ENCODE results near the gene TMEM201. TPM values are rescaled to one million over a fixed set of nuclear protein-coding genes. Genes with fewer than 3 reads are reported as not detected.

TMEM201 gene
- total RNA-seq (21.0 and 28.0 TPM in 2 replicates), polyA plus RNA-seq (25.0 and 34.1 TPM in 2 replicates)

GRCh38 chr1:9588551-9589143 lies at the start of gene TMEM201:
Gene TMEM201 (plus strand): TSS chr1:9588911. CDS start chr1:9588931, 20 bp downstream.
- Histone ChIP-seq H3K27me3 (no peaks in the 10 kb centered on the region), H3K9me3 (ENCODE audit: low read depth) (no peaks in the 10 kb centered on the region), H3K4me1 (ENCODE audit: low read depth) (peaks cover 8% of the 10 kb centered on the region), H3K27ac (no peak within 1 kb of the TSS), H3K36me3 (no peaks in the 10 kb centered on the region), H3K4me3 (peak within 1 kb of the TSS; percentile 77)
- DNase-seq (ENCODE audit: low read depth in 1 of 2, low spot score in 1 of 2) = peak; percentile 95 to 96
- TF ChIP-seq, protein P1, sequence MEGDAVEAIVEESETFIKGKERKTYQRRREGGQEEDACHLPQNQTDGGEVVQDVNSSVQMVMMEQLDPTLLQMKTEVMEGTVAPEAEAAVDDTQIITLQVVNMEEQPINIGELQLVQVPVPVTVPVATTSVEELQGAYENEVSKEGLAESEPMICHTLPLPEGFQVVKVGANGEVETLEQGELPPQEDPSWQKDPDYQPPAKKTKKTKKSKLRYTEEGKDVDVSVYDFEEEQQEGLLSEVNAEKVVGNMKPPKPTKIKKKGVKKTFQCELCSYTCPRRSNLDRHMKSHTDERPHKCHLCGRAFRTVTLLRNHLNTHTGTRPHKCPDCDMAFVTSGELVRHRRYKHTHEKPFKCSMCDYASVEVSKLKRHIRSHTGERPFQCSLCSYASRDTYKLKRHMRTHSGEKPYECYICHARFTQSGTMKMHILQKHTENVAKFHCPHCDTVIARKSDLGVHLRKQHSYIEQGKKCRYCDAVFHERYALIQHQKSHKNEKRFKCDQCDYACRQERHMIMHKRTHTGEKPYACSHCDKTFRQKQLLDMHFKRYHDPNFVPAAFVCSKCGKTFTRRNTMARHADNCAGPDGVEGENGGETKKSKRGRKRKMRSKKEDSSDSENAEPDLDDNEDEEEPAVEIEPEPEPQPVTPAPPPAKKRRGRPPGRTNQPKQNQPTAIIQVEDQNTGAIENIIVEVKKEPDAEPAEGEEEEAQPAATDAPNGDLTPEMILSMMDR (IDR thresholded peaks at IDR 0.05; ENCODE audit: low read depth, low read length) = peak; percentile 52

- Histone ChIP-seq H3K27me3 (no peaks in the 10 kb centered on the region), H3K27ac (peak within 1 kb of the TSS; percentile 92), H3K9me3 (ENCODE audit: low read depth) (no peaks in the 10 kb centered on the region), H3K4me1 (ENCODE audit: low read depth) (peaks cover 17% of the 10 kb centered on the region), H3K4me3 (peak within 1 kb of the TSS; percentile 71), H3K36me3 (no peaks in the 10 kb centered on the region)
- peak; percentile 97 to 99 for DNase-seq (ENCODE audit: low read depth in 1 of 2, low spot score in 1 of 2)
- TF ChIP-seq, protein P1 (IDR thresholded peaks at IDR 0.05; ENCODE audit: low read depth, low read length) = no peak
These were observed 49.4 kb upstream of the TMEM201 start, which contains the start of gene SLC25A33 for GRCh38 chr1:9539165-9539828. Gene SLC25A33 (plus strand): TSS chr1:9539465. CDS start chr1:9539692, 227 bp downstream.

DNA sequence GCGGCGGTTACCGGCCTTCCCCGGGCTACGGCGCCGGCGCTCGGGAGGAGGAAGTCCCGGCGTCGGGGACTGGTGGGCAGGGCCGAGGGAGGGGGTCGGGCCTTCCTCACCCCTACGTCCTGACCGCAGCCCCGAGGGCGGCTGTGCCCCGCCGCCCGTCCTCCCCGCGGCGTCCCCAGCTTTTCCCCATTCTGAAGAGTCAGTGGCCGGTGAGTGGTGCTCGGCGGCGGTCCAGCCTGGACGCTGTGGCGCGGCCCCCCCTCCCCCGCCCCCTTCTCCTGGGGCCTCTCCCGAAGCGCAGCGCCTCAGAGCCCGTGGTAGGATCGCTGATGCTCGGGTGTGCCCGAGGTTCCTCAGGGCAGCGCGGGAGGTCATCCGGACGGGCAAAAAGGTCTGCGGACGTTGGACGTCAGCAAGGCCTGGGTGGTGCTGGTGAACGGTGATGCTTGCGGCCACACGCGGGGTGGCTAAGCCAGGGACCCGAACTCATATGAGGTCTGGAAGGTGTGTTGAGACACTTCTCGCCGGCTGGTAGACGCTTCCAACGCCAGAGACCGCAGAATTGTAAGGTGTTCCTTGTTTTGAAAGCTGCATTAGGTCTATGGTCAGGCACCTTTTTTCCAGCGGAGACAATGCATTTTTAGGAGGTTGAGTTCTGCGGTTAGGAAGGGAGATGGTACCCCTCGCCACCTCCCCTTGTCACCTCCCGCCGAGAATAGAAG lies 48.7 kb upstream of the TMEM201 start:
- H3K4me1 ChIP-seq (ENCODE audit: low read depth) = peaks cover 17% of the 10 kb centered on the region
- H3K27me3 ChIP-seq = no peaks in the 10 kb centered on the region
- TF ChIP-seq, protein P1 (IDR thresholded peaks at IDR 0.05; ENCODE audit: low read depth, low read length) = no peak
- peak; percentile 60 to 61 for DNase-seq (ENCODE audit: low read depth in 1 of 2, low spot score in 1 of 2)
- H3K27ac ChIP-seq = peak overlapping the region; percentile 92
- H3K9me3 ChIP-seq (ENCODE audit: low read depth) = no peaks in the 10 kb centered on the region
- H3K36me3 ChIP-seq = no peaks in the 10 kb centered on the region
- H3K4me3 ChIP-seq = peak overlapping the region; percentile 71

GRCh38 chr1:9542430-9542829 lies 46.3 kb upstream of the TMEM201 start:
- H3K36me3 ChIP-seq = no peaks in the 10 kb centered on the region
- no peak overlapping the region for H3K27ac ChIP-seq
- H3K4me3 ChIP-seq = no peak overlapping the region
- H3K27me3 ChIP-seq = no peaks in the 10 kb centered on the region
- H3K4me1 ChIP-seq (ENCODE audit: low read depth) = peaks cover 17% of the 10 kb centered on the region
- DNase-seq (ENCODE audit: low read depth in 1 of 2, low spot score in 1 of 2) = peak; percentile 64 to 71
- H3K9me3 ChIP-seq (ENCODE audit: low read depth) = no peaks in the 10 kb centered on the region
- TF ChIP-seq, protein P1 (IDR thresholded peaks at IDR 0.05; ENCODE audit: low read depth, low read length) = no peak

DNA sequence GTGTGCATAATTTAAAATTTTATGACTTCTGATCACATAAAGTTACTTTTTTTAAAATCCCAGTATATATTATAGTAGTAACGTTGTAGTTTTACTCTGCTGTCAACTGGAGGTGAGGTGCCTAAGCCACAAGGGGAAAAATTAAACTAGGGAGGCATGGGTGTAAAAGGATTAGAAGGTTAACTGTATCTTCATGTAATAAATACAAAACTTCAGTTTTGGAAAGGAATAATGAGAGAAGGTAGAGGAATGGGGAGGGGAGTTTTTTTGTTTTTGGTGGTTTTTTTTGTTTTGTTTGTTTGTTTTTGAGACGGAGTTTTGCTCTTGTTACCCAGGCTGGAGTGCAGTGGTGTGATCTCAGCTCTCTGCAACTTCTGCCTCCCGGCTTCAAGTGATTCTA lies 43.8 kb upstream of the TMEM201 start:
- Histone ChIP-seq H3K36me3 (no peaks in the 10 kb centered on the region), H3K9me3 (ENCODE audit: low read depth) (no peaks in the 10 kb centered on the region), H3K4me3 (no peak overlapping the region), H3K27ac (no peak overlapping the region), H3K27me3 (no peaks in the 10 kb centered on the region), H3K4me1 (ENCODE audit: low read depth) (peaks cover 4% of the 10 kb centered on the region)
- TF ChIP-seq, protein P1 (IDR thresholded peaks at IDR 0.05; ENCODE audit: low read depth, low read length) = no peak
- DNase-seq (ENCODE audit: low read depth in 1 of 2, low spot score in 1 of 2) = no peak

Measured in cardiac muscle cell (in vitro differentiated cells and primary cell).